GM21381 (cell line): Measurements from ENCODE around the gene TMEM258.
A peak's percentile ranks its signal among the peaks of the same experiment; 100 is the strongest.

ENCODE experiments used
- ATAC-seq: cut with Tn5 transposase; IDR thresholded peaks from one replicate; pipeline ENCODE4 v1.9.1; 2021; ENCODE audit warnings: mild to moderate bottlenecking, moderate library complexity; ENCODE audit not compliant: unreplicated experiment

The TMEM258 gene

GRCh38 chr11:61797263-61797944, 5.0 kb upstream of the TMEM258 start:
- ATAC-seq: no peak

- no peak for ATAC-seq
These were observed 3.6 kb upstream of the TMEM258 start for GRCh38 chr11:61795876-61796526.

GRCh38 chr11:61795459-61795858, 3.1 kb upstream of the TMEM258 start:
- no peak for ATAC-seq

GRCh38 chr11:61794579-61794978, 2.2 kb upstream of the TMEM258 start:
- ATAC-seq: no peak

- no peak for ATAC-seq
These were observed 1.4 kb upstream of the TMEM258 start for GRCh38 chr11:61793829-61794204.

GRCh38 chr11:61793083-61793828, 857 bp upstream of the TMEM258 start:
- peak; percentile 27 for ATAC-seq

- ATAC-seq: peak; percentile 33
These were observed 576 bp downstream of the TMEM258 start for GRCh38 chr11:61791737-61792309.

- ATAC-seq: no peak
These were observed 4.4 kb downstream of the TMEM258 start for GRCh38 chr11:61787928-61788491.

GRCh38 chr11:61785837-61786402, 6.5 kb downstream of the TMEM258 start:
- ATAC-seq: no peak

- no peak for ATAC-seq
These were observed 7.9 kb downstream of the TMEM258 start for GRCh38 chr11:61784506-61784805.

GRCh38 chr11:61783717-61784505, 8.5 kb downstream of the TMEM258 start:
- ATAC-seq: no peak

- ATAC-seq: no peak
These were observed 9.6 kb downstream of the TMEM258 start for GRCh38 chr11:61782841-61783240.

GRCh38 chr11:61782299-61782698, 10.1 kb downstream of the TMEM258 start:
- no peak for ATAC-seq

GRCh38 chr11:61781585-61781984, 10.8 kb downstream of the TMEM258 start:
- ATAC-seq: no peak

- no peak for ATAC-seq
These were observed 11.7 kb downstream of the TMEM258 start for GRCh38 chr11:61780581-61781162.

GRCh38 chr11:61779666-61780525, 12.5 kb downstream of the TMEM258 start:
- no peak for ATAC-seq

GRCh38 chr11:61778920-61779650, 13.3 kb downstream of the TMEM258 start:
- no peak for ATAC-seq

- no peak for ATAC-seq
These were observed 14.0 kb downstream of the TMEM258 start for GRCh38 chr11:61778357-61778886.
